Body of pancreas (tissue), 4 donors: ENCODE data around the gene TEAD3.

Experiments
- CTCF ChIP-seq, 7 experiments: fragments of 450-650 bp in 4 of 7; fragments of 200-600 bp in 3 of 7; sonication (generic) in 3 of 7; IDR thresholded peaks; one replicate each; pipeline ENCODE4 v1.5.1; 2016 to 2019; ENCODE audit warnings: antibody characterized with exemption in 7 of 7
- POLR2A ChIP-seq, 3 donors: fragments of 450-650 bp; IDR thresholded peaks; one replicate each; pipeline ENCODE4 v1.6.1; 2016; ENCODE audit warnings: antibody characterized with exemption in 3 of 3, mild to moderate bottlenecking in 2 of 3

- TF ChIP-seq CTCF (IDR thresholded peaks at IDR 0.05) = no peak
- TF ChIP-seq POLR2A (IDR thresholded peaks at IDR 0.05) = no peak
These were observed 4.9 kb upstream of the TEAD3 start for GRCh38 chr6:35501784-35502183.
